ENCODE data around the gene PROKR2.

The PROKR2 gene

DNA sequence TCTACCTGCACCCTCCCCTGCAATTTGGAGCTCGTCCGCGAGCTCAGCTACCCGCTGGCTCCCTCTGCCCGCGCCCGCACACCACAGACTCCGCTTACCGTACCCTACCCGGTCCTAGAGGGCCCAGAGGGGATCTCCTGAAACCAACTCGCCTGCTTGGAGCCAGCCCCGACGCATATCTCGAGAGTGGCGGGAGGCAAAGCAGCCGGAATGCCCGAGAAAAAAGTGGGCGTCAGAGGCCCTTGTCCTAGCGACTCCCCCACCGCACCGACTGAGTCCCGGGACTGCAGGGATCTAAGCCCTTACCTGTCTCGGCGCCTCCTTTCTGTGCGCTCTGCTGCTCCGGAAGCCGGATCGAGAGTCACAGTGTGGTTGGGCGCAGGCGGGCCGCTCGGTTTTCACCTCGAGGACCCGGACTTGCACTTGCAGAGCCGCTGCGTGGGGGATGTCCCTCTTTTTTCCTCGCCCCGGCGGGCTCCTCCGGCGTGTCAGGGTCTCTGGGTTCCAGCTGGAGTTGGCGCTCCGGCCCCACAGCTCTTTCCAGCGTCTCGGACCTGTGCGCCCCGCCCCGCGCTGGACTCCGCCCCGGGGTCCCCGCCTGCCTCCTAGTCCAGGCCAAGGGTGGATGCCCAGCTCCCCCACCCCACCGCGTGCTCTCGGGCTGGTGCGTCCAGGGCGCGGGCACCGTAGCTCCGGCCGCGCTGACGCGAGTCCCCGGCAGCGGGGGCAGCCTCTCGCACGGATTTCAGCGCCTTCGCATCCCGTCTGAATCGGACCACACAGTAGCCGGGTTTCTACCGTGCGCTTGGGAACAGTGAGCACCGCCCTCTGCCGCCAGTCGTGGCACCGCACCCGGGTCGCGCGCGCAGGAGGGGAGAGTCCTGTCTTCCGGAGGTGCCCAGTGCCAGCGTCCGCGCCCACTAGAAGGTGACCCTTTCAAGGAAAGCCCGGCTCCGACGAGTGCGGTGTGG, at the start of gene PROKR2:
Gene PROKR2, minus strand, starts transcription at position 767 of the 971 bp plus-strand sequence. CDS start 2,585 bp downstream, outside the sequence.
- no peak for DNase-seq

DNA sequence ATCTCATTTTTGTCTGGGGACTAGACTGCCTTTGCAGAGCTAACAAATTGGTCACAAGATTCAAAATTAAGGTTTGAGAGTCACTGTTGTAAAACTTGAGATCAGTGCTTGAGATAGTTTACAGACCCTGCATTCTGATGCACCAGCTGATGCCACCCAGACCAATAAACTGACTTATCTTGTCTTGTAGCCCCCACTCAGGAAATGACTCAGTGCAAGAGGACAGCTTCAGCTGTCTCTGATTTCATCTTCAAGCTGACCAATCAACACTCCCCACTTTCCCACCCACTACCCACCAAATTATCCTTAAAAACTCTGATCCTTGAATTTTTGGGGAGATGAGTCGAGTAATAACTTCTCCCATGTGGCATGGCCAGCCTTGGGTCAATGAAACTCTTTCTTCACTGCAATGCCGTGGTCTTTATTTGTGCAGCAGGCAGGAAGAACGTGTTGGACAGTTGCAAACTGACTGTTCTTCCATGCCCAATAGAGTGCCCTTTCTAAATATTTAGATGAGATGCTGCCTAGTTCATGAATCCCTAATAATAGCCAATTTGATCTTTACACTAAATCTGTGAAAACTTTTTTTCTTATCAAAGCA, 48.3 kb upstream of the PROKR2 start:
- DNase-seq: no peak

DNA sequence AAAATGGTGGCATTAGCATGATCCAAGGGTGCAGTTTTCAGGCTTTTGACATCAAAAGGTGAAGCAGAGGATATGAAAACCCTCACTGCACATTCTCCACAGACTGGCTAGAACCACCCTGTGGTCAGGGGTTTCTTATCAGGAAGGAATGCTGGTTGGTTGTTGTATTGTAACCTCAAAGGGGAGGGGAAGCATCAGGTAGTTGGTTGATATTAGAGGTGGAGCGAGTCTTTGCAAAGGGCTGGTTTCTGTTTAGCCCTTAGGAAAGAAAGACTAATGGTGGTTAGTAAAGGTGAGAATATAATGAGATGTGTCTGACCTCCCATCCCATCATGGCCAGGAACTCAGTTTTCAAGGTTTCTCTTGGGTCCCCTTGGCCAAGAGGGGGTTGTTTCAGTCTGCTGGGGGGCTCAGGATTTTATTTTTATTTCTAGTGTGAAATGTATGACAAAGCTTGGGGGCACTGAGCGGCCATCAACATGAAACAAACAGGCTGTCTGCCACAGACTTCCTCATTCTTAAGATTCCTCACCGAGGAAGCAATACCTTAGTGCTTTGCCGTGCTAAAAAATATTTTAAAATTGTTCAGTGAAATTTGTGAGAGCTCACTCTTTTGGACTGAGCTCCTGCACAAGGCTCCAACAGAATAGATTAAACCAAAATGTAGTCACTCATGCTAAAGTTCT, 47.5 kb upstream of the PROKR2 start:
- DNase-seq: no peak

DNA sequence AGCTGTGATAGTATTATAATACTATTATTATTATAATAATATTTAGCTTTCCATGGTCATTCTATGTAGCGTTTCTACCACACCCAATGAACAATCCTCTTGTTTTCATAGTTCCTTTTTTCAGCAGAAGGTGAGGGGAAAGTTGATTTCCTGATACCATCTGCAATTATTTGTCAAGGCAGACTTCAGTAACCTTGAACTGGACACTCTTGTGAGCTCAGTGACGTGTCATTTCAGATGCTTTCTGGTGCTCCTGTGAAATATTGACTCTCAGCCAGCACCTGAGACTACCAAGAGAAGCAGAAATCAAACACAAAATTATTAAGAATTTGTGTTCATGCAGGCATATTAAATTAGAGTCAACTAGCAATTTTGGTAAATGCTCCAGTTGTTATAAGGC, 46.0 kb upstream of the PROKR2 start:
- DNase-seq: no peak

DNA sequence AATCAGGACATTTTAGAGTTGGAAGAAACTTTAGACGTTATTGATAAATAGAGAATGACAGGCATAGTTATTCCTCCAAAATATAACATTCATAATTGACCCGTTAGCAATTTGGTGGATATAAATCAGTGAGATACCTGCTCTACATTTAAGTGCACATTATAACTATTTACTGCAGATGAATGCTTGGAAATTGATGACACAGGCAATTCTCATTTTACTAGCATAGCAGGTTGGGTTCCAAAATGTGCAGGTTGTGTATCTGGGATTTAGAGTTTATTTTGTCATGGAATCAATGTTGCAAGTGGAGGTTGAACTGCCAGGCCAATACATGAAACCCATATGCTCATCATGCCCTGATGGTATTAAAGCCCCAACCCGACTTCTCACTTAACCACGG, 44.4 kb upstream of the PROKR2 start:
- DNase-seq: no peak

DNA sequence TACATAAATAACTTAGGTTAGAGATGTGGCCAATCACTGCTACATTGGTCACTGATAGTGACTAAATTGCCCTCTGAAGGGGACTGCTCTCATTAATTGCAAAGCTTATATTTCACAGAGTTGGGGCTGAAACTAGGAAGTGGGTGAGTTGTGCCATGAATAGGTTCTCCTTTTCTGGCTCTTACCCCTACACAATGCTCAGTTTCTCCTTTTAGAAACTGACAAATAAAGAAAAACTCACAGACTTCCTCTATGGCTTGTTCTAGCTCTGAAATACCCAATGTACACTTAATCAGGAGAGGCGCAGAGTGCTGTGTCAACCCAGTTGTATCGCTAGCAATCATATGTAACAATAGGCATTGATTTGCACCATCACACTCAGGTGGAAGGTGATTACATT, 41.2 kb upstream of the PROKR2 start:
- no peak for DNase-seq

DNA sequence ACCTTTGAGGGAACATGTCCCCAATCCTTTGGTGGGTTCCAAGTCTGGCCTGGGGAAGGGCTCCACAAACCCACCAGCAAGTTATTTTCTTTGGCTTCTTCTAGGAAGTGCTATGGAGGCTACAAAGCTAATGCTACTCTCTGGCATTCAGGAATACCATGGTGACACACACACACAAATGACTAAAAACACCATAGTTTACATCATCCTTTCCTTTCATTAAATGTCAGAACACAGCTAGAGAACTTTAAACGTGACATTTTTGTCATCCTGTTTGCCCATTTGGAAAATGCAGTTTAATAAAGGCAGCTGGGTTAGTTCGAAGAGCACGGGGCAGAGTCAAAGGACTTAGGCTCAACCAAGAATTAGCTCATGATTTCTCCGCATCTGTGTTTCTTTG, 40.2 kb upstream of the PROKR2 start:
- DNase-seq: no peak

DNA sequence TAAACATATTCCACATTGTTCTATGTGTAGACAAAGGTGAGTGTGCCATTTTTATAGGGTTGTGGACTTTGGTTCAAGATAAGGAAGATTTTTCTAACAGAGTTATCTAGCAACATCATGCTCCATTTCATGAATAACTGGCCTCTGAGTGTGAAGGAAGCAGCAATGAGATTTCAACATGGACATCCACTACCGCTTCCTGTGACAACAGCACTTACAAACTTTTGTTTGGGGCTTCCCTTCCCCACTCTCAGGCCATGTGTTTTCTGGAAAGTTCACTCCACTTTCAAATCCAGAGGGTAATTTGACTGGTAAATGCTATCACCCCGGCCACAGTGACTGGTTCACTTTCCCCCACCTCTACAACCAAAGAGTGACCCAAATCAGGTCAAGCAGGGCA, 38.1 kb upstream of the PROKR2 start:
- no peak for DNase-seq

DNA sequence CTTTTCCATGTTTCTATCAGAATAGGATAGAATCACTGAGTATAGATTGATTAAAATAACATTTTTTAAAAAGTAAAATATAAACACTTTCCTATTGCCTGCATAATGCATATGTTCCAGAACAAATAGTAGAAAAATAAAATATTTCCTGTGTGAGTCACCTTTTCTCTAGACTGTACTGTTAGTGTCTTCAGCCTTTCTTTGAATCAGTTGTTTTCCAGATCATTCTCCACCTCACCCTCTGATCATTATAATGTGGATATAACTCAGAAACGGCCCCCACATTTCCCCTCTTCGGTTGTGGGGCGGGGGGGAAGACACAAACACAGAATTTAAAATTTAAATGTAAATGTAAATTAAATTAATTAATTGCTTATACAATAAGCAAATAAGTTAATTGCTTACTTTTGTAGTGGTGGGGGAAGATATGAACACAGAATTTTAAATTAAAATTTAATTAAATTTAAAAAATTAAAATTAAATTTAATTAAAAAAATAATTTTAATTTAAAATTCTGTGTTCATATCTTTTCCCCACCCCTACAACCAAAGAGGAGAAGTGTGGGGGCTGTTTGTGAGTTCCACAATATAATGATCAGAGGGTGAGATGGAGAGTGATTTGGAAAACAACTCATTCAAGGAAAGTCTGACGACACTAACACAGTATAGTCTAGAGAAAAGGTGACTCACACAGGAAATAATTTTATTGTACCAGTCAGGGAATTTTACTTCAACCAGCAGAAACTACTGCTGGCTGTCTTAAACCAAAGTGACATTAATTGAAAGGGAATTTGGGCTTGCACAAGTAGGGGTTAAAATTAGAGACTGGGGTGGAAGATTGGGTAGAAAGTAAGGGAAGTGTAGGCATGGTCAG, 37.1 kb upstream of the PROKR2 start:
- DNase-seq: no peak

DNA sequence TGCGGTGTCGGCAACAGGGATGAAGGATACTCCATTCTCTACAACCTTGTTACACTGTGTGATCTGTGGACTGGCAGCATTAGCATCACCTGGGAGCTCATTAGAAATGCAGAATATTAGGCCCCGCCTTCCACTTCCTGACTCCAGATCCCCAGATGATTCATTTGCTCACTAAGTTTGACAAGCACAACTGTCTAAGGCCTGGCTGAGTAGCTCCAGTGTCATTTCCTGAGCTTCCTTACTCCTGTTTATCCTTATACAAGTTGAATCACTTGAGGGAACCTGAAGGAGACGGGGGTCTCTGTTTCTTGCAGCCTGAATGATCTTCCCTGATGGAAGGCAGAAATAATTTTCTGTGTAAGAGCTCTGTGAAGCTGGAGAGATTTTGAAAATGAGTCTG, 32.7 kb upstream of the PROKR2 start:
- DNase-seq: no peak

DNA sequence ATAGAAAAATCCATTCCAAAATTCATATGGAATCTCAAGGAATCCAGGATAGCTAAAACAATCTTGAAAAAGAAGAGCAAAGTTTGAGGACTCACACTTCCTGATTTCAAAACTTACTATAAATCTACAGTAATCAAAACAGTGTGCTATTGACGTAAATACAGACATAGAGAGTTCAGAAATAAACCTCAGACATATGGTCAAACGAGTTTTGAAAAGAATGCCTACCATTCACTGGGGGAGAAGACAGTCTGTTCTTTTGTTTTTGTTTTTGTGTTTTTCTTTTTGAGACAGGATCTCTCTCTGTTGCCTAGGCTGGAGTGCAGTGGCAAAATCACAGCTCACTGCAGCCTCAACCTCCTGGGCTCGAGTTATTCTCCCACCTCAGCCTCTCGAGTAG, 25.3 kb upstream of the PROKR2 start:
- DNase-seq: no peak

DNA sequence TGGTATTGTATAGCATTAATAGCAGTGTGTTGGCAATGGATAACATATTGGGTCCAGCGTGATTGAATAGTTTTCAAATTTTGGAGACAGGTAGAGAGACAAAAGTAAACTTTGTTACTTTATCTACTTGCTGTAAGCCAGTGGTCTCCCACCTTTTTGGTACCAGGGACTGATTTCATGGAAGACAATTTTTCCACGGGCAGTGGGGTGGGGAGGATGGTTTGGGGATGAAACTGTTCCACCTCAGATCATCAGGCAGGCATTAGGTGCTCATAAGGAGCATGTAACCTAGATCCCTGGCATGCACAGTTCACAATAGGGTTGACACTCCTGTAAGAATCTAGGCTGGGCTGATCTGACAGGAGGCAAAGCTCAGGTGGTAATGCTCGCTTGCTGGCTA, 14.6 kb upstream of the PROKR2 start:
- no peak for DNase-seq

DNA sequence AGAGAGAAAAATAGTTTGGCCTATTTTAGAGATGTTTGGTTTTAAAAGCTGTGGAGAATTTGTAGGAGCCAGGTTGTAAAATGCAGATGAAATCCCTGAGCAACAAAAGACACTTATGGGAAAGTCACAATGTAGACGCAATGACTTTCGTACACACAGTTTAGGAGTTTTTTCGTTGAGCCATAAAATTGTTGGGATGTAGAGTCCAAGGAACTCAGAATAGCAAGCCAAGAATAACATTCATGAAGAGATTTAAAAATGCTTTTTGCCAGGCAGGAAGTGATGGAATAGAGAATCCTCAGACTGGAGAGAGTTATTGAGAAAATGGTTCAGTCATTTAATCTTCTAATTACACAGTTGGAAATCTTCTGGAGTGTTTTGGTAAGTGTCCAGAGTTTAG, 11.5 kb upstream of the PROKR2 start:
- no peak for DNase-seq

DNA sequence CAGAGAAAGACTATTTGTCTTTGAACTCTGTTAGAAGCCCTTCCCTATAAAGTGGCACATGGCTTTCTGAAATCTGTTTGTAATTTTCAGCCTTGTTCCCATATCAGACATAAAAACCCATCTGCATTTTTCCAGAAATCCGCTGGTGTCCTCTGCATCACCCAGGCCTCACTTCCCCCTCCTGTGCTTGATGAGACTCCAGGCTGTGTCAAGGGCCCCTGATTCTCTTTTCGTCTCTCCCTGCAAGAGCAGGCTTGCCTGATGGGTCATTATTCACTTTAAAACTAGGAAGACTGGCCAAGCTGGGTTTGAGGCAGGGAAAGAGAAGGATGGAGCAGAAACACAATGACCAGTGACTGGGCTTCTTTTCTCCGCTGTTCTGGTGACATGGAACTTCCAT, 10.6 kb upstream of the PROKR2 start:
- no peak for DNase-seq

DNA sequence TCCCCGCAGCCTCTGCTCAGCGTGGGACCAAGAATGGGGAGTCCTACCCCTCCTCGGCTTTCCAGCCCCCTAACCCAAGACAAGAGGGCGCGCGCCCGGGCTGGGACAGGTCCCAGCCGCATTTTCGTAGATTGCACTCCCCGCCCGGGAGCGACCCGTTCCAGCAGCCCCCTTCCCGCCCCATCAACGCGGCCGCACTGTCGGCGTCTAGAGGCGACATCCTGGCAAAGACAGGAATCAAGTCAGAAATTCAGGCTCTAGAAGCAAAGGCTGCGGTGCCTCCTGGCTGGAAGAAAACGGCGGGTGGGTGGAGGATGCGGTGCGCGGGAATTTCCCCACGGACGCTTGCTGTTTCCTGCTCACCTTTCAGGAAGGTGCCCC, 957 bp downstream of the PROKR2 start:
- no peak for DNase-seq

DNA sequence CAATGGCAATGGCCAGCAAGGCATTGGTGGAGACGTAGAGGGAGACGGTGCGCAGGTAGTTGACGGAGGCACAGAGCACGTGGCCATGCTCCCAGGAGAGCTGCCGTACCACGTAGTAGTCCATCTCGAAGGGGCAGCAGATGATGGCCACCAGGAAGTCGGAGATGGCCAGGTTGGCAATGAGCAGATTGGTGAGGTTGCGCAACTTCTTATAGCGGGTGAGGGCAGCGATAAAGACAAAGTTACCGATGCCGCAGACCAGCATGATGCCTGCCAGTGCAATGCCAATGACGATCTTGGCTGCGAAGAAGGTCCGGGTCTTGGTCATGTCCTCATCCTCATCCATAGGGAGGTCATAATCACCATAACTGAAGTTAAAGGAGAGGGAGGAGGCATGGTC, 2.8 kb downstream of the PROKR2 start:
- no peak for DNase-seq

DNA sequence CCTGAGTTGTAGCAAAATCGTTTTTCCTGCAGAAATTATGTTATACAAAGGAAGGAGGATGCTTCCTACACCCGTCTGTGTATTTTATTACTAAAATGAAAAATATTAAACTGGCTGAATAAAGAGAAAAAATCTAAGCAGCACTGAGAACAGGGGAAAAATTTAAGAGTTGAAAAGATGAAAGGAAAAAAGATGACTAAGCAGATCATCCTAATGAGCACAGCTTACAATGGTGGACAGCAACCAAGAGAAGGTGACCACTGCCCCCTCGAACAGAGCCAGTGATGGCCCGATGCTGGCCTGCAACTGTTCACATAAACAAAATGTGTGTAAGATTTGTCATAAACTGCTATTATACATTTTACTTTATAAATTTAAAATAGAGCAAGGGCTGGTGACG, 4.2 kb downstream of the PROKR2 start:
- DNase-seq: no peak

DNA sequence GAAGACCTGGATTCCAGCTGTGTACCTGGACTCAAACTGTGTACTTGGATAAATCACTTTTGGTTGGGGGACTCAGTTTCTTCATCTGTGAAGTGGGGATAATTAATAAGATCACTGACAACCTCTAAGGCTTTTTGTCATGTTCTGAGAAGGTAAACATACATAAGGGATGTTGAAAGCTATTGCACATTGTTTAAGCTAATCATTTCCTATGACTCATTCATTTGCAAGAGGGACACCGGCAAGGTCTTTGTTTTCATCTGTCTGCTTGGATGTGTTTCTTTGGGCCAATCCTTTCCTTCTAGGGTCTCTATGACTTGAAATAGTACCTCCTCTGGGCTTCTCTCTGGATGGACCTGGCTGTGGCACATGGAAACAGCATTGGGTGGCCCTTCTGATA, 6.8 kb downstream of the PROKR2 start:
- DNase-seq: no peak

DNA sequence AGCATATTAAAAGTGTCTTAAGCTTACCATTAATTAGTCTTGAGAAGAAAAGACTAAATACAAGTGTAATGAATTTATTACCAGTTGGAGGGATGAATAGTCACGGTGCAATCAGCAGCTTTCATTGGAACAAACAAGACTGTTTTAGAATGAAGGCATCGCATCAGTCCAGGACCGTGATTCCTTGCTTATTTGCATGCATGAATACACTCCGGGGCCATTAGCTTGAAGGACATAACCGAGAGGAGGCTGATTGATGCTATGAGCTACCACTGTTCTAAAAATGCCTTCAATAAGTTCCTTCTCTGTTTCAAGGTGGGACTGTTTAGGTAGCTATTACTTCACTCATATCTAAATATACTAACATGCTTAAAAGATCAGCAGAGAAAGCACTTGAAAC, 17.9 kb downstream of the PROKR2 start:
- no peak for DNase-seq

DNA sequence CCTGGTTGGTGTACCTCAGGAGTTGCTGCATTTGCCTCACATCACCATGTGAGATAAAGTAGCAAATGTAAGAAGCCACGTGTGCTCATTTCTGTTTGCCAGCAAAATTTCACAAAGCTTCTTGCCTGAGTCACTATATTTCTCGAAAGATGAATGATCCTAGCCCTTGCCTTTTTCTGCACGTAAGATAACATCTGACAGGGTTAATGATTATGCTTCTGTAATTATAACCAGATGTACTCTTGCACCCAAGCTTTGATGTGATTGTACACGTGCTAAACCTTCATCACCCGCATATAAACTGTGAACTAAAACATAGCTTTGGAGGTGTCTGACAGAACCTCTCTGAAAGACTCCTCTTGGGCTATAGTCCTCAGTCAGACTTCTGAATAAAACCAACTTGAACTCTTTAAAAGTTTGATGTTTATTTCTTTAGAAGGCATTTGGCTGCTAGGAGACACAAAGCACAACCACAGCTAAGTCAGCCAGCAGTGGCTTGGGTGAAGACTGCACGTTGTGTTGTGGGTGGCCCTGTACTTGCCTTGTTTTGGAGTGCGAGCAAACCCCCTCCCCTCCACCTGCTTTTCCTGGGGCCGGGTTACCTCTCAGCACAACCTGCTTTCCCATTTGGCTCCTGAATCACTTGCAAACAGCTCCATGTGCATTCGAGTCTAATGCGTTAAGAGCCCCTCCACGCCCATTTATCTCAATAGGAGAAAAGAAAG, 19.3 kb downstream of the PROKR2 start:
- no peak for DNase-seq

DNA sequence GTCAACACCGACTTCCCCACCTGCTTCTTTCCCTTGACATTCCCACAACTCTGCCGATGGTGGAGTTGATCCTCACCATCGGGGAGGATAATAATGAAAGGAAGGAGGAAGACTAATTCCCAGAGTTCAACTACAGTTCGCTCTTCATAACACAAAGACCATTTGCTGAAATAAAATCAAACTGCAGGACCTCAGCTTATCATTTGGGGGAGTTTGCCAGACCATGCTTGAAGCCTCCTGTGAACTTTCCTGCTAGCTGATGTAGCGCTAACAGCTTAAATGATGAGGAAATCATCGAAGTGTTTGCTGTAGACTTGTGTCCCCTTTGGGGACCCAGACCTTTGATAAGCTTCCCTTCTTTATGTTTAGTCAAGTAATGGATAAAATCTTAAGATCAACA, 26.2 kb downstream of the PROKR2 start:
- DNase-seq: no peak

DNA sequence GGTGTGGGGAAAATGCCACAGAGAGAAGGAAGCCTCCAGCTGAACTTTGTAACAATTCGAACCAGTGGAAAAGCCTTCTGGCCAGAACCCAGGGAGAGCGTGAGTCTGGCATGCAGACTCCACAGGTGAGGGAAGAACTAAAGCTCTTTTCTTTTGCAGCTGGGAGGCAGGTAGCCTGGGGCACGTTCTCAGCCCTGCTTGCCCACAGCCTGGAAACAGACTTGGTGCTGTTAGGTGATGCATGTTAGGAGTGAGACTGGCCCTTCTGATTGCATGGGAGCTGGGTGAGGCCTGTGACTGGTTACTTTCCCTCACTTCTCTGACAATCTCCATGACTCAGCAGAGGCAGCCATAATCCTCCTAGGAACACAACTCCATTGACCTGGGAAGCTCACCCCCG, 34.2 kb downstream of the PROKR2 start:
- no peak for DNase-seq

Data from stimulated activated naive CD4-positive, alpha-beta T cell (primary cell).